PC-9 (cell line): ENCODE results near the gene ATP2B3. TPM values are rescaled to one million over a fixed set of nuclear protein-coding genes. Genes with fewer than 3 reads are reported as not detected.
"Not testable (repeated sequence)": the region's sequence is repeated elsewhere in the genome, so short reads cannot be mapped to it uniquely, and the experiment has no call there.

Experiments
- BruUV-seq: library from RNA; stranded (reverse); fragments of 400-500 nt; replicated peaks from 2 replicates; lab custom pipeline; 2021; lab: Mats Ljungman, UMichigan
- CTCF ChIA-PET: fragments of 300-600 bp; sonication (Branson Sonifier 250); formaldehyde crosslinking; loops from one replicate; lab custom pipeline; 2022; ENCODE audit warnings: antibody characterized with exemption; lab: Charles Lee
- POLR2A ChIA-PET: fragments of 300-600 bp; sonication (Branson Sonifier 250); formaldehyde crosslinking; loops from one replicate; lab custom pipeline; 2022; ENCODE audit warnings: antibody characterized with exemption; ENCODE audit not compliant: unreplicated experiment; lab: Charles Lee
- DNase-seq, 2 experiments: peaks; one replicate each; pipeline versions ENCODE4 v3.0.0 to v3.0.0-alpha.2; 2015 to 2022; ENCODE audit warnings: mixed read lengths in 1 of 2
- H2AFZ ChIP-seq: fragments of 200-600 bp; sonication (generic); 2 replicates; pipeline ENCODE4 v1.8.1; 2017; ENCODE audit warnings: antibody characterized with exemption
- H3F3A ChIP-seq: fragments of 200-600 bp; sonication (generic); 2 replicates; pipeline ENCODE4 v1.8.1; 2017; ENCODE audit warnings: antibody characterized with exemption, mild to moderate bottlenecking, low read depth; ENCODE audit not compliant: insufficient read depth
- H3K27ac ChIP-seq: fragments of 200-600 bp; sonication (generic); 2 replicates; pipeline ENCODE4 v1.6.1; 2016; ENCODE audit warnings: mixed run types
- H3K27me3 ChIP-seq: fragments of 200-600 bp; sonication (generic); 2 replicates; pipeline ENCODE4 v1.6.1; 2016; ENCODE audit warnings: low read depth, mixed run types; ENCODE audit not compliant: insufficient read depth
- H3K36me3 ChIP-seq: fragments of 200-600 bp; sonication (generic); 2 replicates; pipeline ENCODE4 v1.6.1; 2016; ENCODE audit warnings: low read depth, mixed run types
- H3K4me1 ChIP-seq: fragments of 200-600 bp; sonication (generic); replicated peaks from 2 replicates; pipeline ENCODE4 v1.6.1; 2016; ENCODE audit warnings: mixed run types; ENCODE audit not compliant: insufficient read depth
- H3K4me2 ChIP-seq: fragments of 200-600 bp; sonication (generic); 2 replicates; pipeline ENCODE4 v1.6.1; 2017; ENCODE audit warnings: mixed run types
- H3K4me3 ChIP-seq: fragments of 200-600 bp; sonication (generic); 2 replicates; pipeline ENCODE4 v1.6.1; 2016; ENCODE audit warnings: mixed run types
- H3K79me2 ChIP-seq: fragments of 200-600 bp; sonication (generic); 2 replicates; pipeline ENCODE4 v1.6.1; 2017; ENCODE audit warnings: low read depth, mixed run types
- H3K9me2 ChIP-seq: fragments of 200-600 bp; sonication (generic); 2 replicates; pipeline ENCODE4 v1.8.1; 2017; ENCODE audit warnings: mild to moderate bottlenecking; ENCODE audit not compliant: insufficient read depth
- H3K9me3 ChIP-seq: fragments of 200-600 bp; sonication (generic); 2 replicates; pipeline ENCODE4 v1.8.1; 2016; ENCODE audit warnings: low read depth; ENCODE audit not compliant: insufficient read depth
- H4K20me1 ChIP-seq: fragments of 200-600 bp; sonication (generic); 2 replicates; pipeline ENCODE4 v1.8.1; 2017; ENCODE audit not compliant: insufficient read depth
- CTCF ChIP-seq: fragments of 200-600 bp; sonication (generic); conservative IDR thresholded peaks from 2 replicates; pipeline ENCODE4 v1.6.1; 2017; ENCODE audit warnings: mixed run types, antibody characterized with exemption, mild to moderate bottlenecking, moderate library complexity
- EZH2 ChIP-seq: fragments of 200-600 bp; sonication (generic); IDR thresholded peaks from 2 replicates; pipeline ENCODE4 v1.8.0; 2017; ENCODE audit warnings: antibody characterized with exemption, low read depth
- intact Hi-C: fragments of 100-400 bp; cut with micrococcal nuclease; formaldehyde crosslinking; loops from one replicate; pipeline ENCODE4 v1.10.0; 2022; ENCODE audit not compliant: unreplicated experiment
- total RNA-seq: library from RNA; stranded (reverse); gene quantifications from 2 replicates; pipeline ENCODE4 v1.2.3, GENCODE V29; 2021

The ATP2B3 gene
- total RNA-seq, 1 experiment from 2014 or later: not detected

- no peak for DNase-seq
- ChIA-PET CTCF (no interaction called here), POLR2A (no interaction called here)
- no peak overlapping the region for H2AFZ ChIP-seq
- no peak overlapping the region for H3K4me2 ChIP-seq
- H3K79me2 ChIP-seq: 0 out of 2 replicates have a peak, but pooled peaks cover 2% of the 10 kb centered on the region
- H3K27ac ChIP-seq: no peak overlapping the region
- H3K4me1 ChIP-seq: 0 out of 2 replicates have a peak, but pooled peaks cover 6% of the 10 kb centered on the region
- BruUV-seq: no TSS peak
- H3F3A ChIP-seq: no peaks in the 10 kb centered on the region; the same call in 1 of the 2 replicates
- no peak overlapping the region for H3K4me3 ChIP-seq
- H3K36me3 ChIP-seq: no peaks in the 10 kb centered on the region
- no peaks in the 10 kb centered on the region for H3K9me2 ChIP-seq
- TF ChIP-seq CTCF (no peak), EZH2 (no peak)
- H3K9me3 ChIP-seq: no peaks in the 10 kb centered on the region
- peaks cover 23% of the 10 kb centered on the region for H3K27me3 ChIP-seq
- no peaks in the 10 kb centered on the region for H4K20me1 ChIP-seq
- intact Hi-C loops: no loop called here
These were observed 85.8 kb downstream of the ATP2B3 start for GRCh38 chrX:153603131-153603656.

DNA sequence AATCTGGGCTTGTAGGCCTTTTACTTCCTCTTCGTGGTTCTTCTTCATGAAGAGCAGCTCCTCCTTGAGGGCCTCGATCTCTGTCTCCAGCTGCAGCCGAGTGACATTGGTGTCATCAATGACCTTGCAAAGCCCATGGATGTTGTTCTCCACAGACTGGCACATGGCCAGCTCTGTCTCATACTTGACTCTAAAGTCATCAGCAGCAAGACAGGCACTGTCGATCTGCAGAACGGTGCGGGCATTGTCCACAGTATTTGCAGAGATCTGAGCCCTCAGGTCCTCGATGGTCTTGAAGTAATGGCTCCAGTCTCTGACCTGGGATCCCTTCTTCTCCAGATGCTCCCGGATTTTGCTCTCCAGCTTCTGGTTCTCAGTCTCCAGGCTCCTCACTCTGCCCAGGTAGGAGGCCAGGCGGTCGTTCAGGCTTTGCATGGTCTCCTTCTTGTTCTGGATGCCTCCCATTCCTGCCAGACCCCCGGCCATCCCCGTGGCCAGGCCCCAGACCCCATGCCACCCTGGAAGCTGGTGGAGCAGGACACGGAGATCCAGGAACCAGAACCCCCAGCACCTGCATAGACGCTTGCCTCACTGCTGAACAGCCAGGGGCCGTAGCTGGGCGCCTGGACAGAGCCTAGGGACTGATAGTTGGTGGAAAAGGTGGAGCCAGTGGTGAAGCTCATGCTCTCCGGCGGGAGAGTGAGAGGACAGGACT lies 87.4 kb downstream of the ATP2B3 start:
- not testable (repeated sequence) for H3K79me2 ChIP-seq
- CTCF ChIA-PET: interaction anchor here (0.5 kb wide), 1 partner anchor 62 kb away, joined by 5 read pairs; no protein-coding TSS in a partner anchor

GRCh38 chrX:153606503-153606902 lies 89.1 kb downstream of the ATP2B3 start:
- peaks cover 38% of the 10 kb centered on the region for H3K27me3 ChIP-seq
- no peak for DNase-seq
- H3K4me1 ChIP-seq: no peaks in the 10 kb centered on the region
- H4K20me1 ChIP-seq: no peaks in the 10 kb centered on the region
- no peak overlapping the region for H3K4me3 ChIP-seq
- BruUV-seq: no TSS peak
- H3K9me3 ChIP-seq: no peaks in the 10 kb centered on the region
- POLR2A ChIA-PET: no interaction called here
- CTCF ChIA-PET: no interaction called here
- no peak overlapping the region for H3K4me2 ChIP-seq
- no peak overlapping the region for H3K27ac ChIP-seq
- intact Hi-C loops: loop anchor here (5.0 kb wide), 1 partner anchor 101 kb away; no protein-coding TSS in a partner anchor
- no peaks in the 10 kb centered on the region for H3K9me2 ChIP-seq
- H3F3A ChIP-seq: no peaks in the 10 kb centered on the region
- H3K36me3 ChIP-seq: no peaks in the 10 kb centered on the region
- no peak overlapping the region for H2AFZ ChIP-seq
- no peak for TF ChIP-seq EZH2
- no peak for TF ChIP-seq CTCF
- H3K79me2 ChIP-seq: no peaks in the 10 kb centered on the region

More for the DNA sequence above, 87.4 kb downstream of the ATP2B3 start:
- H3K4me1 ChIP-seq, POLR2A ChIA-PET, H3K27ac ChIP-seq, H4K20me1 ChIP-seq, H3K9me2 ChIP-seq, H3K9me3 ChIP-seq, H3K36me3 ChIP-seq, H3K4me2 ChIP-seq, DNase-seq, H3K4me3 ChIP-seq, H3F3A ChIP-seq, BruUV-seq, H2AFZ ChIP-seq: not testable (repeated sequence)
- intact Hi-C loops: loop anchor here (5.0 kb wide), 1 partner anchor 102 kb away; no protein-coding TSS in a partner anchor
- H3K27me3 ChIP-seq: peaks cover 36% of the 10 kb centered on the region
